ENCODE results near the gene SLC9A7. TPM values are rescaled to one million over a fixed set of nuclear protein-coding genes. Genes with fewer than 3 reads are reported as not detected.
A peak's percentile ranks its signal among the peaks of the same experiment; 100 is the strongest.

The SLC9A7 gene
- total RNA-seq, 1 donor from 2014 or later: 10.7 TPM

GRCh38 chrX:46573892-46574773, 184.8 kb downstream of the SLC9A7 start:
- TF ChIP-seq CTCF (conservative IDR thresholded peaks at IDR 0.05; ENCODE audit: low read depth, low read length): no peak
- peak overlapping the region; percentile 57 for H3K4me3 ChIP-seq (ENCODE audit: low read depth, low read length)
- no peak for DNase-seq (ENCODE audit: low read depth)

GRCh38 chrX:46573331-46573891, 185.5 kb downstream of the SLC9A7 start, which contains the start of gene CHST7:
CHST7 (plus strand) TSS chrX:46573765; CDS start chrX:46573932, 167 bp downstream.
- no peak for DNase-seq (ENCODE audit: low read depth)
- peak within 1 kb of the TSS; percentile 57 for H3K4me3 ChIP-seq (ENCODE audit: low read depth, low read length)
- TF ChIP-seq CTCF (conservative IDR thresholded peaks at IDR 0.05; ENCODE audit: low read depth, low read length): no peak

DNA sequence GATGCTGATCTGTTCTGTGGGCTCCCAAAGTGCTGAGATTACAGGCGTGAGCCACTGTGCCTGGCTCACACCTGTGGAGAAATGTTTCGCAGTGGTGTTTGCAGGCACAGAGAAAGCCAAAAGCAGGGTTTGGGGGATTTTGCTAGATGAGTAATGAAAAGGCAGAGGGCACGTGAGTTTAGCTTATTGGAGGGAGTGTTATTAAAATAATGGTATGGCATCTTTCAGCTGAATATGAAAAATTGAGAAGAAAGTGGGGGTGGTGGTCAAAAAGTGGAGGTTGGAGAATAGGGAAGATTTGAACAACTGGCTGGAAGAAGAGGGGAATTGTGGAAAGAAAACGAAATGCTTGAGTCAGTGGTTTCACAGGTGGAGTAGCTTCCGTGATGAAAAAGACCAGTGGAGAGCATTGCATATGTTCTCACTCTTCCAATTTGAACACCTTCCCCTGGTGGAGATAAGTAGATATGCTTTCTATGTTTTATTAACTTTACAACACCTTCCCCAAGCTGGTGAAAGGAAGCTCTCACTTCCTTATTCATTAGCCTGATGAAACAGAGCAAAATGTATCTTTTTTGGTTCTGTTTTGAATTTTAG, 186.5 kb downstream of the SLC9A7 start:
- H3K4me3 ChIP-seq (ENCODE audit: low read depth, low read length): no peak overlapping the region
- peak; percentile 20 for TF ChIP-seq CTCF (conservative IDR thresholded peaks at IDR 0.05; ENCODE audit: low read depth, low read length)
- no peak for DNase-seq (ENCODE audit: low read depth)

GRCh38 chrX:46571423-46572339, 187.2 kb downstream of the SLC9A7 start:
- TF ChIP-seq CTCF (conservative IDR thresholded peaks at IDR 0.05; ENCODE audit: low read depth, low read length): no peak
- DNase-seq (ENCODE audit: low read depth): no peak
- no peak overlapping the region for H3K4me3 ChIP-seq (ENCODE audit: low read depth, low read length)

DNA sequence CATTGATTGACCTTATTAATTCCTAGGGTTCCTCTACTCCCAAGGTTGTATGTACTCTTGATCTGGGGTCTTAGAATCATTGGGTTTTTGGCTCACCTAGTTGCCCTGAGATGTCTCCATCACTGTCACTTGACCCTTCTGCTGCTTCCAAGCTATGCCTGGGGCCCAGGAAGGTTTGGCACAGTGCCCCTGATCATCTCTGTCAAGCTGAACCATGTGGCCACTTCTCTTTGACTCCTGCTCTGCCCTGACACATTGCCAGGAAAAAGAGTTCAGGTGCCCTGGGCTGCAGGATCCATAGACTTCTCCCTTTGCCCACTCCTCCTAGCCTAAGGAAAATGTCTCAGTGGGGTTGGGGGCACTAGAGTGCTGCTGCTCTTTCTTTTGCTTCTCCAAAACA, 189.3 kb downstream of the SLC9A7 start:
- no peak for DNase-seq (ENCODE audit: low read depth)
- no peak for TF ChIP-seq CTCF (conservative IDR thresholded peaks at IDR 0.05; ENCODE audit: low read depth, low read length)

GRCh38 chrX:46567388-46567787, 191.5 kb downstream of the SLC9A7 start:
- no peak for TF ChIP-seq CTCF (conservative IDR thresholded peaks at IDR 0.05; ENCODE audit: low read depth, low read length)

More for the DNA sequence above, 189.3 kb downstream of the SLC9A7 start:
- no peak overlapping the region for H3K4me3 ChIP-seq (ENCODE audit: low read depth, low read length)

More at GRCh38 chrX:46567388-46567787, 191.5 kb downstream of the SLC9A7 start:
- no peak overlapping the region for H3K4me3 ChIP-seq (ENCODE audit: low read depth, low read length)
- DNase-seq (ENCODE audit: low read depth): no peak

Measured in epithelial cell of proximal tubule (primary cell).